IMR-90 (cell line): ENCODE results near the gene EXOC6B. TPM values are rescaled to one million over a fixed set of nuclear protein-coding genes. Genes with fewer than 3 reads are reported as not detected.

ENCODE experiments used
- ATAC-seq: fragments of 200-7000 bp; cut with Tn5 transposase; 2 replicates; pipeline ENCODE4 v1.9.1; 2020; ENCODE audit warnings: low read depth, mild to moderate bottlenecking, moderate library complexity
- BruUV-seq: library from RNA; stranded (reverse); fragments of 400-500 nt; replicated peaks from 2 replicates; lab custom pipeline; 2021; lab: Mats Ljungman, UMichigan
- CTCF ChIA-PET: fragments of 300-600 bp; formaldehyde crosslinking; extraction: SDS; loops from one replicate; lab custom pipeline; 2021; ENCODE audit warnings: antibody characterized with exemption; lab: Yijun Ruan, JAX
- POLR2A ChIA-PET: fragments of 300-600 bp; sonication (Branson Sonifier 250); formaldehyde crosslinking; loops from one replicate; lab custom pipeline; 2022; ENCODE audit warnings: antibody characterized with exemption; ENCODE audit not compliant: unreplicated experiment; lab: Charles Lee
- DNase-seq: peaks from one replicate; pipeline ENCODE4 v3.0.0; 2013
- H2AFZ ChIP-seq: replicated peaks from 2 replicates; pipeline ENCODE3; 2013; ENCODE audit warnings: low read length, mild to moderate bottlenecking; ENCODE audit not compliant: poor library complexity
- H2AK5ac ChIP-seq: 2 replicates; pipeline ENCODE4 v1.6.1; 2013; ENCODE audit warnings: low read depth, low read length, inconsistent platforms
- H2AK9ac ChIP-seq: replicated peaks from 2 replicates; pipeline ENCODE3; 2013; ENCODE audit warnings: mild to moderate bottlenecking, low read depth, low read length, moderate library complexity; ENCODE audit not compliant: poor library complexity
- H2BK120ac ChIP-seq: 2 replicates; pipeline ENCODE4 v1.6.1; 2013; ENCODE audit warnings: low read depth, low read length, inconsistent platforms
- H2BK15ac ChIP-seq: 3 replicates; pipeline ENCODE4 v1.6.1; 2013; ENCODE audit warnings: low read depth, low read length, inconsistent platforms
- H2BK20ac ChIP-seq: 2 replicates; pipeline ENCODE4 v1.6.1; 2013; ENCODE audit warnings: low read depth, mild to moderate bottlenecking, inconsistent platforms, low read length, moderate library complexity
- H2BK5ac ChIP-seq: 2 replicates; pipeline ENCODE4 v1.6.1; 2013; ENCODE audit warnings: mild to moderate bottlenecking, low read depth, low read length, inconsistent platforms; ENCODE audit not compliant: poor library complexity, severe bottlenecking
- H3K14ac ChIP-seq: replicated peaks from 2 replicates; pipeline ENCODE4 v1.6.1; 2013; ENCODE audit warnings: low read depth, low read length, inconsistent platforms
- H3K18ac ChIP-seq: 2 replicates; pipeline ENCODE4 v1.6.1; 2013; ENCODE audit warnings: low read depth, low read length, control low read depth
- H3K23ac ChIP-seq: 2 replicates; pipeline ENCODE4 v1.6.1; 2013; ENCODE audit warnings: low read depth, low read length, inconsistent platforms
- H3K27ac ChIP-seq: 2 replicates; pipeline ENCODE4 v1.5.1; 2013; ENCODE audit warnings: mild to moderate bottlenecking, control low read depth, low read length; ENCODE audit not compliant: insufficient read depth
- H3K27me3 ChIP-seq: 2 replicates; pipeline ENCODE4 v1.6.1; 2013; ENCODE audit warnings: low read length; ENCODE audit not compliant: control insufficient read depth, insufficient read depth
- H3K36me3 ChIP-seq: 2 replicates; pipeline ENCODE4 v1.6.1; 2013; ENCODE audit warnings: low read length, mixed read lengths; ENCODE audit not compliant: control insufficient read depth, insufficient read depth
- H3K4ac ChIP-seq: 2 replicates; pipeline ENCODE4 v1.6.1; 2013; ENCODE audit warnings: low read depth, low read length, inconsistent platforms
- H3K4me1 ChIP-seq: 2 replicates; pipeline ENCODE4 v1.6.1; 2013; ENCODE audit warnings: low read length, mixed read lengths; ENCODE audit not compliant: control insufficient read depth, insufficient read depth
- H3K4me2 ChIP-seq: 2 replicates; pipeline ENCODE4 v1.6.1; 2013; ENCODE audit warnings: low read depth, mild to moderate bottlenecking, control low read depth, low read length, moderate library complexity
- H3K4me3 ChIP-seq: 2 replicates; pipeline ENCODE4 v1.5.1; 2013; ENCODE audit warnings: low read depth, mild to moderate bottlenecking, control low read depth, low read length, moderate library complexity; ENCODE audit not compliant: insufficient read depth
- H3K56ac ChIP-seq: 2 replicates; pipeline ENCODE4 v1.6.1; 2013; ENCODE audit warnings: low read length, inconsistent platforms; ENCODE audit not compliant: insufficient read depth; ENCODE audit errors: extremely low read depth
- H3K79me1 ChIP-seq, 2 experiments: 2 replicates each; pipeline ENCODE4 v1.6.1; 2013; ENCODE audit warnings: low read length in 2 of 2, inconsistent platforms in 1 of 2, low read depth in 1 of 2
- H3K9ac ChIP-seq: 2 replicates; pipeline ENCODE4 v1.6.1; 2013; ENCODE audit warnings: low read depth, low read length, control low read depth
- H3K9me1 ChIP-seq: 2 replicates; pipeline ENCODE4 v1.6.1; 2013; ENCODE audit warnings: low read length, inconsistent platforms; ENCODE audit not compliant: insufficient read depth
- H3K9me3 ChIP-seq: 2 replicates; pipeline ENCODE4 v1.6.1; 2013; ENCODE audit warnings: low read length; ENCODE audit not compliant: control insufficient read depth, insufficient read depth
- H4K20me1 ChIP-seq: 2 replicates; pipeline ENCODE4 v1.6.1; 2013; ENCODE audit warnings: low read length, inconsistent platforms; ENCODE audit not compliant: insufficient read depth
- H4K5ac ChIP-seq: 2 replicates; pipeline ENCODE4 v1.6.1; 2013; ENCODE audit warnings: mild to moderate bottlenecking, low read depth, low read length, control low read depth
- H4K8ac ChIP-seq, 2 experiments: 2 replicates each; pipeline ENCODE4 v1.6.1; 2013; ENCODE audit warnings: low read depth in 2 of 2, low read length in 2 of 2, control low read depth in 1 of 2, inconsistent platforms in 1 of 2
- H4K91ac ChIP-seq: 2 replicates; pipeline ENCODE4 v1.6.1; 2013; ENCODE audit warnings: low read depth, low read length, inconsistent platforms; ENCODE audit not compliant: insufficient read depth
- BHLHE40 ChIP-seq: fragments of 150-350 bp; IDR thresholded peaks from 2 replicates; pipeline ENCODE4 v1.6.1; 2016; ENCODE audit warnings: mild to moderate bottlenecking, low read depth, low read length
- CEBPB ChIP-seq: IDR thresholded peaks from 2 replicates; pipeline ENCODE4 v1.6.1; 2012; ENCODE audit warnings: low read depth, low read length, improper control_type of control experiment
- CHD1 ChIP-seq: IDR thresholded peaks from 2 replicates; pipeline ENCODE4 v1.6.1; 2012; ENCODE audit warnings: low read depth, low read length, improper control_type of control experiment
- CTCF ChIP-seq: conservative IDR thresholded peaks from 2 replicates; pipeline ENCODE4 v1.5.1; 2012; ENCODE audit warnings: mild to moderate bottlenecking, low read depth, low read length, improper control_type of control experiment
- ELK1 ChIP-seq: fragments of 150-350 bp; IDR thresholded peaks from 2 replicates; pipeline ENCODE4 v1.6.1; 2016; ENCODE audit warnings: low read depth, mild to moderate bottlenecking, low read length, moderate library complexity, borderline replicate concordance
- FOS ChIP-seq: fragments of 150-350 bp; IDR thresholded peaks from 2 replicates; pipeline ENCODE4 v1.6.1; 2016; ENCODE audit warnings: low read depth, low read length
- MAFK ChIP-seq: IDR thresholded peaks from 2 replicates; pipeline ENCODE4 v1.6.1; 2012; ENCODE audit warnings: low read depth, low read length, improper control_type of control experiment
- MAZ ChIP-seq: IDR thresholded peaks from 2 replicates; pipeline ENCODE4 v1.6.1; 2012; ENCODE audit warnings: low read depth, mild to moderate bottlenecking, low read length, improper control_type of control experiment, moderate library complexity, borderline replicate concordance
- MXI1 ChIP-seq: IDR thresholded peaks from 2 replicates; pipeline ENCODE4 v1.6.1; 2012; ENCODE audit warnings: low read depth, mild to moderate bottlenecking, low read length, moderate library complexity, borderline replicate concordance
- NFE2L2 ChIP-seq: fragments of 150-350 bp; IDR thresholded peaks from 2 replicates; pipeline ENCODE4 v1.6.1; 2016; ENCODE audit warnings: low read depth, mild to moderate bottlenecking, low read length
- POLR2A ChIP-seq: IDR thresholded peaks from 2 replicates; pipeline ENCODE4 v1.6.1; 2012; ENCODE audit warnings: mild to moderate bottlenecking, low read depth, low read length
- RAD21 ChIP-seq: IDR thresholded peaks from 2 replicates; pipeline ENCODE4 v1.6.1; 2012; ENCODE audit warnings: low read length, improper control_type of control experiment
- RCOR1 ChIP-seq: IDR thresholded peaks from 2 replicates; pipeline ENCODE4 v1.6.1; 2012; ENCODE audit warnings: mild to moderate bottlenecking, low read length, improper control_type of control experiment; ENCODE audit not compliant: insufficient replicate concordance
- RFX5 ChIP-seq: IDR thresholded peaks from 2 replicates; pipeline ENCODE4 v1.8.0; 2012; ENCODE audit warnings: low read depth, mild to moderate bottlenecking, low read length, moderate library complexity
- SMC3 ChIP-seq: fragments of 150-350 bp; IDR thresholded peaks from 2 replicates; pipeline ENCODE4 v1.6.1; 2016; ENCODE audit warnings: low read depth, mild to moderate bottlenecking, antibody characterized with exemption, low read length, moderate library complexity
- USF2 ChIP-seq: fragments of 150-350 bp; IDR thresholded peaks from 2 replicates; pipeline ENCODE4 v1.6.1; 2017; ENCODE audit warnings: mild to moderate bottlenecking, antibody characterized with exemption, low read length, low read depth
- WGBS, 2 experiments: methylation state at CpG; one replicate each; pipeline versions ENCODE4 v1.1.5 to v1.1.7; 2013; ENCODE audit warnings: missing lambda C conversion rate in 2 of 2; ENCODE audit not compliant: insufficient read length in 1 of 2; ENCODE audit errors: extremely low coverage in 2 of 2; 5-methylcytosine and 5-hydroxymethylcytosine counted together
- dilution Hi-C: fragments of 300-500 bp; cut with HindIII; formaldehyde crosslinking; loops from one replicate; pipeline ENCODE4 v1.14.3; 2018; ENCODE audit warnings: low sequenced_read_pairs; ENCODE audit not compliant: unreplicated experiment
- in situ Hi-C: fragments of 300-500 bp; cut with MboI; formaldehyde crosslinking; loops from 3 replicates; pipeline ENCODE4 v1.14.3; 2019; ENCODE audit warnings: low sequenced_read_pairs, inconsistent platforms, mixed read lengths
- intact Hi-C: fragments of 100-400 bp; cut with micrococcal nuclease; formaldehyde crosslinking; loops from 2 replicates; pipeline ENCODE4 v1.10.0; 2022
- polyA plus RNA-seq, 3 experiments: library from polyadenylated mRNA; depleted of rRNA; stranded (reverse); fragments of >200 nt; gene quantifications; 2 replicates each; pipeline ENCODE4 v1.2.3, GENCODE V29; 2012; ENCODE audit warnings: low replicate concordance in 1 of 3
- total RNA-seq: library from RNA; depleted of rRNA; stranded (reverse); fragments of >200 nt; gene quantifications from 2 replicates; pipeline ENCODE4 v1.2.3, GENCODE V29; 2012

EXOC6B gene
- total and polyA plus RNA-seq, 2 of the 4 experiments (the other 2 are of a cell fraction), result 10.2 to 29.4 TPM

- Histone ChIP-seq H3K9me3 (no peaks in the 10 kb centered on the region), H3K4me1 (peaks cover 2% of the 10 kb centered on the region; the same call in 1 of the 2 replicates), H3K9me1 (no peaks in the 10 kb centered on the region), H3K27ac (no peak overlapping the region), H3K23ac (no peak overlapping the region), H2AK9ac (no peak overlapping the region), H3K4ac (no peak overlapping the region), H4K91ac (no peak overlapping the region), H2AK5ac (no peak overlapping the region), H3K18ac (no peak overlapping the region), H3K4me2 (no peak overlapping the region), H3K27me3 (no peaks in the 10 kb centered on the region), H3K9ac (no peak overlapping the region), H3K79me1 (no peaks in the 10 kb centered on the region), H2BK5ac (no peak overlapping the region), H2BK120ac (no peak overlapping the region), H3K4me3 (no peak overlapping the region), H2AFZ (no peak overlapping the region), H3K36me3 (no peaks in the 10 kb centered on the region), H2BK15ac (no peak overlapping the region), H4K20me1 (no peaks in the 10 kb centered on the region), H2BK20ac (no peak overlapping the region), H3K56ac (no peak overlapping the region), H4K8ac (no peak overlapping the region), H4K5ac (no peak overlapping the region), H3K14ac (no peak overlapping the region)
- intact Hi-C loops, result no loop called here
- in situ Hi-C loops, result no loop called here
- no peak for TF ChIP-seq NFE2L2
- TF ChIP-seq POLR2A, result no peak
- TF ChIP-seq SMC3, result no peak
- no peak for TF ChIP-seq MAZ
- no peak for TF ChIP-seq ELK1
- TF ChIP-seq USF2, result no peak
- TF ChIP-seq BHLHE40, result no peak
- TF ChIP-seq CHD1, result no peak
- no peak for TF ChIP-seq FOS
- TF ChIP-seq CTCF, result no peak
- no peak for TF ChIP-seq RCOR1
- no peak for TF ChIP-seq MXI1
- TF ChIP-seq MAFK, result no peak
- no peak for TF ChIP-seq RAD21
- TF ChIP-seq CEBPB, result no peak
- no peak for TF ChIP-seq RFX5
- ATAC-seq, result no peak
- ChIA-PET CTCF (no interaction called here), POLR2A (no interaction called here)
- WGBS, 2 experiments, result no CpG with 5 or more reads among the region's 1 CpG
- DNase-seq, result no peak
- BruUV-seq, result no TSS peak
- dilution Hi-C loops, result no loop called here
These were observed 313.5 kb downstream of the EXOC6B start for GRCh38 chr2:72512376-72512775.
